ENCODE results near the gene EPB41.

GRCh38 chr1:28934676-28935075 is 20.3 kb downstream of the EPB41 start:
- TF ChIP-seq CTCF (IDR thresholded peaks at IDR 0.05) (no peak), MXI1 (IDR thresholded peaks at IDR 0.05; ENCODE audit: low read depth, low read length) (no peak), POLR2AphosphoS5 (IDR thresholded peaks at IDR 0.05; ENCODE audit: low read depth, low read length) (no peak), GABPA (IDR thresholded peaks at IDR 0.05; ENCODE audit: low read depth) (no peak), EP300 (IDR thresholded peaks at IDR 0.05; ENCODE audit: borderline replicate concordance in 1 of 2, low read depth in 1 of 2, low read length in 1 of 2) (no peak), RCOR1 (IDR thresholded peaks at IDR 0.05; ENCODE audit: low read length) (no peak), EZH2phosphoT487 (IDR thresholded peaks at IDR 0.05; ENCODE audit: borderline replicate concordance, low read depth) (no peak), MEF2A (IDR thresholded peaks at IDR 0.05; ENCODE audit: borderline replicate concordance, low read depth) (no peak), NRF1 (IDR thresholded peaks at IDR 0.05; ENCODE audit: low read depth, low read length) (no peak), GATA2 (CRISPR knock-in tag; IDR thresholded peaks at IDR 0.05) (no peak), TEAD4 (IDR thresholded peaks at IDR 0.05; ENCODE audit: borderline replicate concordance, insufficient read depth) (no peak), TAF1 (IDR thresholded peaks at IDR 0.05; ENCODE audit: borderline replicate concordance, low read depth, low read length) (no peak)
- TF ChIP-seq, protein P1, sequence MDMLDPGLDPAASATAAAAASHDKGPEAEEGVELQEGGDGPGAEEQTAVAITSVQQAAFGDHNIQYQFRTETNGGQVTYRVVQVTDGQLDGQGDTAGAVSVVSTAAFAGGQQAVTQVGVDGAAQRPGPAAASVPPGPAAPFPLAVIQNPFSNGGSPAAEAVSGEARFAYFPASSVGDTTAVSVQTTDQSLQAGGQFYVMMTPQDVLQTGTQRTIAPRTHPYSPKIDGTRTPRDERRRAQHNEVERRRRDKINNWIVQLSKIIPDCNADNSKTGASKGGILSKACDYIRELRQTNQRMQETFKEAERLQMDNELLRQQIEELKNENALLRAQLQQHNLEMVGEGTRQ (IDR thresholded peaks at IDR 0.05; ENCODE audit: borderline replicate concordance, low read depth, low read length): no peak
- TF ChIP-seq, protein P2, sequence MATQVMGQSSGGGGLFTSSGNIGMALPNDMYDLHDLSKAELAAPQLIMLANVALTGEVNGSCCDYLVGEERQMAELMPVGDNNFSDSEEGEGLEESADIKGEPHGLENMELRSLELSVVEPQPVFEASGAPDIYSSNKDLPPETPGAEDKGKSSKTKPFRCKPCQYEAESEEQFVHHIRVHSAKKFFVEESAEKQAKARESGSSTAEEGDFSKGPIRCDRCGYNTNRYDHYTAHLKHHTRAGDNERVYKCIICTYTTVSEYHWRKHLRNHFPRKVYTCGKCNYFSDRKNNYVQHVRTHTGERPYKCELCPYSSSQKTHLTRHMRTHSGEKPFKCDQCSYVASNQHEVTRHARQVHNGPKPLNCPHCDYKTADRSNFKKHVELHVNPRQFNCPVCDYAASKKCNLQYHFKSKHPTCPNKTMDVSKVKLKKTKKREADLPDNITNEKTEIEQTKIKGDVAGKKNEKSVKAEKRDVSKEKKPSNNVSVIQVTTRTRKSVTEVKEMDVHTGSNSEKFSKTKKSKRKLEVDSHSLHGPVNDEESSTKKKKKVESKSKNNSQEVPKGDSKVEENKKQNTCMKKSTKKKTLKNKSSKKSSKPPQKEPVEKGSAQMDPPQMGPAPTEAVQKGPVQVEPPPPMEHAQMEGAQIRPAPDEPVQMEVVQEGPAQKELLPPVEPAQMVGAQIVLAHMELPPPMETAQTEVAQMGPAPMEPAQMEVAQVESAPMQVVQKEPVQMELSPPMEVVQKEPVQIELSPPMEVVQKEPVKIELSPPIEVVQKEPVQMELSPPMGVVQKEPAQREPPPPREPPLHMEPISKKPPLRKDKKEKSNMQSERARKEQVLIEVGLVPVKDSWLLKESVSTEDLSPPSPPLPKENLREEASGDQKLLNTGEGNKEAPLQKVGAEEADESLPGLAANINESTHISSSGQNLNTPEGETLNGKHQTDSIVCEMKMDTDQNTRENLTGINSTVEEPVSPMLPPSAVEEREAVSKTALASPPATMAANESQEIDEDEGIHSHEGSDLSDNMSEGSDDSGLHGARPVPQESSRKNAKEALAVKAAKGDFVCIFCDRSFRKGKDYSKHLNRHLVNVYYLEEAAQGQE (IDR thresholded peaks at IDR 0.05; ENCODE audit: low read depth, low read length): no peak

Measured in SK-N-SH (cell line).